IPS-18c (cell line): ENCODE data around the gene MATN4.
"Not testable (repeated sequence)": the region's sequence is repeated elsewhere in the genome, so short reads cannot be mapped to it uniquely, and the experiment has no call there.

ENCODE experiments used
- H3K4me3 ChIP-seq: 2 replicates; pipeline ENCODE4 v1.7.0; 2013; ENCODE audit warnings: low read depth, mild to moderate bottlenecking, low read length, moderate library complexity; ENCODE audit not compliant: insufficient read depth
- H3K9me3 ChIP-seq: one replicate; pipeline ENCODE4 v1.6.1; 2013; ENCODE audit warnings: mild to moderate bottlenecking, low read length, moderate library complexity; ENCODE audit not compliant: control insufficient read depth, insufficient read depth

The MATN4 gene, protein sequence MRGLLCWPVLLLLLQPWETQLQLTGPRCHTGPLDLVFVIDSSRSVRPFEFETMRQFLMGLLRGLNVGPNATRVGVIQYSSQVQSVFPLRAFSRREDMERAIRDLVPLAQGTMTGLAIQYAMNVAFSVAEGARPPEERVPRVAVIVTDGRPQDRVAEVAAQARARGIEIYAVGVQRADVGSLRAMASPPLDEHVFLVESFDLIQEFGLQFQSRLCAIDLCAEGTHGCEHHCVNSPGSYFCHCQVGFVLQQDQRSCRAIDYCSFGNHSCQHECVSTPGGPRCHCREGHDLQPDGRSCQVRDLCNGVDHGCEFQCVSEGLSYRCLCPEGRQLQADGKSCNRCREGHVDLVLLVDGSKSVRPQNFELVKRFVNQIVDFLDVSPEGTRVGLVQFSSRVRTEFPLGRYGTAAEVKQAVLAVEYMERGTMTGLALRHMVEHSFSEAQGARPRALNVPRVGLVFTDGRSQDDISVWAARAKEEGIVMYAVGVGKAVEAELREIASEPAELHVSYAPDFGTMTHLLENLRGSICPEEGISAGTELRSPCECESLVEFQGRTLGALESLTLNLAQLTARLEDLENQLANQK

DNA sequence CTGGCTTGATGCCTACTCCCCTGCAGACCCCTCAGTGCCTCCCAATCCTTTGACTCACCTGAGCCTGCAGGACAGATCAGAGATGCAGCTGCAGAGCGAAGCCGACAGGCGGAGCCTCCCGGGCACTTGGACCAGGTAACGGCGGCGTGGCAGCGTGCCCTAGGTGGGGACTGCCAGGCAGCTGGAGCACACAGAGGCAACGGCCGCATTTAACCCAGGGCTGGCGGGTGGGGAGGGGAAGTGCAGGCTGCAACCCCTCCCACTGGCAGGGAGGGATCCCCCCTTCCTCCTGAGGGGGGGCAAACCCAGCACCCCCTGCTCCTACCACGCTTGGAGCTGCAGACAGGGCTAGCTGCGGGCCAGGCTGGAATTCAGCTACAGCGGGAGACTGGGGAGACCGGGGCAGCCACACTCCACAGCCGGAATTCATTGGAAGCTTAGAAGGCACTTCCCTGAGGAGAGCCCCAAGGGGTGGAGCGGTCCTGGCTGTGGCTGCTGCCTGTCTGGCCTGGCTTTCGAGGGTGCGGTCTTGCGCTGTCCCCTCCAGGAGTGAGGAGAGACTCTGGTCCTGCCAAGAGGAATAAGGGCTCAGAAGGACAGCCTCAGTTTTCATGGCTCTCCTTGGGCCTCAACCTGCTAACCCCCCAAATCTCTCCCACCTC, at the start of gene MATN4:
TSS of gene MATN4 (minus strand) at position 183 of the 662 bp plus-strand sequence. CDS start 2,717 bp downstream, outside the sequence.
- Histone ChIP-seq H3K9me3 (no peaks in the 10 kb centered on the region), H3K4me3 (no peak within 1 kb of the TSS)

DNA sequence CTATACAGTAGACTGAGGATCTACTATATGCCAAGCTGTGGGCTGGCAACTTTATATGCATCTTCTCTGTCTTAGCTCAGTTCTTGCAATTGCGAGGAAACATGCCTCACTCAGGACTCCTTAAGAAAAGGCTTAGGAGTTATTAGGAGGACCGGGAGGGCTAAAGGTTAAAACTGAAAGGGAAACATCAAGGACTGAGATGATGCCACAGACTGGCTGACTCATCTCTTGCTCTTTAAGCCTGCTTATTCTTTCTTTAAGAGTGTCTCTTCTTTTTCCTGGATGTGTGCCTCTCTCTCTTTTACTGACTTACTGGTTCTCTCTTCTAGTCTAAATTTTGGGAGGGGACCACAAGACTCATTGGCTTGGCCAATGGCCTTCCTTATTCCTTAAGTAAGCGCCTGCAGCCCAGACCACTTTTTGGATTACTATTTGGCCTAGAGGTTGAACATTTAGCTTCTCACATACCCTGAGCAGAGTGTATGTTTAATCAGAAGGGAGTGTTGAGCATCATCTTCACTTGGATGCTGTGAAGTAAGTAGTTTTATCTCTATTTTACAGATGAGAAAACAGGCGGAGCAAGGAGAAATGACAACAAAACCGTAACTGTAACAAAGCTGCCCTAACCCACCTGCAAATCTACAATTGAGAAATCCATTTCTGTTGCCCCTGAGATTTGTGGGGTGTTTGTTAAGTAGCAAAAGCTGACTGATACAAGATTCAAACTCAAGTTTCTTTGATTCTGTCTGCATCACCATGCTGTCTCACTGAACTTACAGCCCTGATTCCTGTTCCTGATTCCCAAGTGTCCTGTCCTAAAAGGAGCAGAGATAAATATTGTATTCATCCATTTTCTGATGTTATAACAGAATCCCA, 47.3 kb upstream of the MATN4 start:
- H3K4me3 ChIP-seq, result no peak overlapping the region

DNA sequence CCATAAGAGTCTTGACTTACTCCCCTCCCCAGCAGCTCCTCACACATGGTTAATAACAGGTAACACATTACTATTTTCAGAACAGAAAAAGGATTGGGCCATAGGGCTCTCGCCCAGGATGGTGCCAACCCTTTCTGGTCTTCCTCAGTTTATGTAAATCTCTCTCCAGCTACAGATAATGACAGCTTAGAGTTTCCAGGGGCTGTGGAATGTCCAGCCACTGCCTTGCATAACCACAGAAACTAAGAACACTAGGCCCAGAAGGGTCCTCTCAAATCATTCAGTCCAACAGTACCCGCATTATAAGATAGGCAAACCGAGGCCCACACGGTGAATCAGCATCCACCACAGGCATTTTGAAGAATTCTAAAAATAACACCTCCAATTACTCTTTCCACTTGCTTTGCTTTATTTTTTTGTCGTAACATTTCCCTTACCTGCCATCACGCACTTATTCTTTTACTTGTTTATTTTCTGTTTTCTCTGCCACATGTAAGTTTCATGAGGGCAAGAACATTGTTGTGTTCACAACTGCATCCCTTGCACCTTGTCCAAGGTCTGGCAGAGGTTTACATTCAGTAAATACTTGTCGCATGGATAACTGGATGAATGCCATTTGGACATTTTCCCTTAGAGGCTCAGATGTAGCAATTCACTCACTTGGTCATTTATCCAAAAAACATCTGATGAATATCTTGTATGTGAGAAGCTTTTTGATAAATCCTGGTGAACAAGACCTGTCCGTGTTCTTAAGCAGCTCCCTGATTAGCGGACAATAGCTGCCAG, 46.5 kb upstream of the MATN4 start:
- H3K4me3 ChIP-seq, result no peak overlapping the region

More for the DNA sequence above, 47.3 kb upstream of the MATN4 start:
- H3K9me3 ChIP-seq, result no peaks in the 10 kb centered on the region

DNA sequence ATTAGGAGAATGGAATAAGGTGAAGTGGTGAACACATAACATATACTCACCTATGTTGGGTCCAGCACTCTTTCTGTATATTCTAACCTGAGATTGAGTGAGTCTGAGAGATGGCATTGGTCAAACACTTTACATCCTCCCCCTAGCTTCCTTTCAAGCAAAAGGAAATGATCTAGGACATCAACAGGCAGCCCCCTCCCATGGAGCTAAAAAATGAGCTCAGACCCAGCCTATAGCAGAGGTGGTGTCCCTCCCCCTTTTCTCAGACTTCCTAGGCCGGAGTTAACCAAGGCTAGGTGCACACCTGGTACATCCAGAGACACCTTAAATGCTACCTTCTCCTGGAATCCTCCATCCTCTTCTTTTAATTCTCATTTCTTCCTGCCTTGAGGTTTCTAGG, 45.6 kb upstream of the MATN4 start:
- Histone ChIP-seq H3K9me3 (no peaks in the 10 kb centered on the region), H3K4me3 (no peak overlapping the region)

More for the DNA sequence above, 46.5 kb upstream of the MATN4 start:
- no peaks in the 10 kb centered on the region for H3K9me3 ChIP-seq

DNA sequence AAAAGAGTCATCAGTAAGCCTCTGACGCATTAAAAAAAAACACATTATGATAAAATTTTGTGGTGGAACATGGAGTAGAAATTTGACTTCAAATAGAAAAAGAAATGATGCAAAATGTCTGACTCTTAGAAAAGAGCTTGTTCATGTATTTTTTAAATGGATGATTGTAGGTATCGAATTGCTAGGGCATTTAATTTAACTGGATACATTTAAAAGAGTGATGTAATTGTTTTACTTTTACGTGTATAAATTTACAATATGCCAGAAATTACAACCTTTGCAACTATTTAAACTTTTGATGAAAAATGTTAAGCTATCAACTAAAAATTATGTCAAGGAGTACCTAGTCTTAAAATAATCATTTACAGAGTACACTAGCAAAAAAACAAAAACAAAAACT, 44.6 kb upstream of the MATN4 start:
- H3K9me3 ChIP-seq, result no peaks in the 10 kb centered on the region
- no peak overlapping the region for H3K4me3 ChIP-seq

DNA sequence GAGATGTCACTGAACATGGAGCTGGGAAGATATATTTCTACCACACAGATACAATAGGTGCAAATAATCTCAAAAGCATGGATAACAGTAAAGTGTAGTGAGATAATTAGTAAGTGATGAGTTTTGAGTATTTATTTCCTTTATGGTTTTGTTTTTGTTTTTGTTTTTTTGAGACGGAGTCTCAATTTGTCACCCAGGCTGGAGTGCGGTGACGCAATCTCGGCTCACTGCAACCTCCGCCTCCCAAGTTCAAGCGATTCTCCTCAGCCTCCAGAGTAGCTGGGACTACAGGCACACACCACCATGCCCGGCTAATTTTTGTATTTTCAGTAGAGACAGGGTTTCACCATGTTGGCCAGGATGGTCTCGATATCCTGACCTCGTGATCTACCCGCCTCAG, 42.7 kb upstream of the MATN4 start:
- not testable (repeated sequence) for H3K4me3 ChIP-seq, H3K9me3 ChIP-seq

DNA sequence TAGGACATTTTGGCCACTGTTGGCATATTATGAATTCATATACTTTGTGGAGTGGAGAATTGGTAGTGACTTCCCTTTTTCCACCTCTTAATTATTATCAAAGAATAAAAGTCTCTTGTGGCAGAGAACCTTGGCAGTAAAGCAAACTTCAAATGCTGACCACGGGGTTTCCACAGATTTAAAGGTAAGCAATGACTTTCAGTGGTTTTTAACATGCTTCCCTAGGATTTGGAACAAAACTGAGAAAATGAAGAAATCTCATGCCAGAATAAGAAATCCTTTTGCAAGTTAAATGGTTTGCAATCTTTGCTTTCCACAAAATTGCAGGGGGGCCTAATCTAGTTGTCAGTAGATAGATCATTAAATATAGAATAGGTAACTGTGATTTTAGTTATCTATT, 42.1 kb upstream of the MATN4 start:
- Histone ChIP-seq H3K4me3 (no peak overlapping the region), H3K9me3 (no peaks in the 10 kb centered on the region)

DNA sequence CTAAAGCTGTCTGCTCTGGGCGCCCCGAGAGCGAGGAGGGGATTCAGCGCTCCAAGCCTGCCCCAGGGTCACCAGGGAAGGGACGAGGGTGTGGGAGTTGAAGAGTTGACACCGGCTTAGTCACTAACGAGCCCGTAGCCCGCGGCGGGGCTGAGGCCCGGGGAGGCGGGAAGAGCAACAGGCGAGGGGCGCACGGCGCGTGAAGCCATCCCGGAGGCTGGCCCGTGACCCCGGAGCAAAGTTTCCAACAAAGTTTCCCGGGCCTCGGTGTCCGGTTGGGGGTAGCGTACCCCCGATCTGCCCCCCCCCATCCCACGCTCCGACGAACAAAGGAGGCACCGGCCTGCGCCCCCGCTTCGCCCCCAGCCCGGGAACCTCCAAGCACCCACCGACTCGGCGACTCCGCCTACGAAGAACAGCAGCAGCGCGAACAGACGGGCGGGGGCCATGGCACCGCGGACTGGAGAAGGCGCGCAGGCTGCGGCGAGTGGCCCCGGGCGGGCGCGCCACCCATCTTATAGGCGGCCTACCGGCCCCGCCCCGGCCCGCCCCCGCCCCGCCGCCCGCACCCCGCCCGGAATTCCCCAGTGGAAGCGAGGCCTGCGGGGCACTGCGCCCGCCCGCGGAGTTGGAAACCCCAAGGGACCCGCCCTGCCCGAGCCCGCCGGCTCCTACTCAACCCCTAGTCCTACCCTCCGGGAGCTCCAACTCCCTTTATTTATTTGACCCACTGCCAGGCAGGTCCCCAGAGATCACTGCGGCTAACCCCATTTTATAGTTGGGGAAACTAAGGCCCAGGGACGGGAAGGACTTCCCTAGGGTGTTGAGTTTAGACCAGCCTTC, 40.1 kb upstream of the MATN4 start, which contains the start of gene SDC4:
TSS of gene SDC4 (minus strand) at position 489 of the 843 bp plus-strand sequence. CDS start at position 449, 40 bp downstream.
- H3K9me3 ChIP-seq, result no peaks in the 10 kb centered on the region
- H3K4me3 ChIP-seq, result peak within 1 kb of the TSS; percentile 78

DNA sequence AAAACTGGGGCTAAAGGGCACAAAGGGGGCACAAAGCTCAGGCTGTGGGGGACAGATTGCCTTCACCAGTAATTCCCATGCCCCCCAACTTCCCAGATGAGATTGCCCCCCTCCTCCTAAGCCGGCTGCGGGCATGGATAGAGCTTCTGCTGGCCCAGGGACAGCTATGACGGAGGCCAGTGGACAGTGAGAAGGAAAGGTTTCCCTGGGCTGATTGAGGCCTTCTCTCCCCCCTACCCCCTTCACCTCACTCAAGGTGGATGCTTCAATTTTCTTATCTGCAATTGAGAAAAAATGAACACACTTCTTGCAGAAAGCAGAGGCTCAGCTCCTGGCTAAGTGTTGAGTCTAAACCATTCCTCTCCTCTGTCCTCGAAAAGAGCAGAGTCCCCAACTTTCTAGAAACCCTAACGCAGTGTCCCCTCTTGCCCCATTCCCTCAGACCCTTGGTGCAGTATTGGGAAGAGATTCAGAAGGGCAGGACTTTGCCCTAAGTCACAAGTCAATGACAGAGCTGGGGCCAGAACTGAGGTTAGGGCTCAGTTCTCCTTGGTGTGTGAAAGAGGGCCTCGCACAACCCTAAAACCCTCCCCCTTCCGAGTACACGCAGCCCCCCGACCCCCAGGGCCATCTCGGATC, 39.3 kb upstream of the MATN4 start:
- H3K4me3 ChIP-seq, result peak overlapping the region; percentile 78
- H3K9me3 ChIP-seq, result no peaks in the 10 kb centered on the region

DNA sequence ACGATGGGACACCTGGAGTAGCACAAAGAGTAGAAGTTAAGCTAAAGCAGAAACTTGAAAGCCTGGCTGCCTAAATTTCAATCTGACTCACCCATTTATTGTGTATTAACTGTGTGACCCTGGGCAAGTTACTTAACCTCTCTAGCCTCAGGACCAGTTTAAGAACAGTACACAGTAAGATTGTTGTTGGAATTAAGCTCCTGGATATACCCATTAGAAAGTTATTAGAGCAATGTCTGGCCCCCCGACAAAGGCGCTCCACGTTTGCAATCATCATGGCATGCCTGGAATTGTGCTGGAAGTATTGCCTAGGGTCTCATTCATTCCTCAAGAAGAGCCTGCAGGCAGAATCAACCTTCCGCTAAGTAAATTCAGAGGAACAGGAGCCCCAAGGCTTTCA, 38.8 kb upstream of the MATN4 start:
- H3K9me3 ChIP-seq, result no peaks in the 10 kb centered on the region
- peak overlapping the region; percentile 78; the same call in 1 of the 2 replicates for H3K4me3 ChIP-seq

DNA sequence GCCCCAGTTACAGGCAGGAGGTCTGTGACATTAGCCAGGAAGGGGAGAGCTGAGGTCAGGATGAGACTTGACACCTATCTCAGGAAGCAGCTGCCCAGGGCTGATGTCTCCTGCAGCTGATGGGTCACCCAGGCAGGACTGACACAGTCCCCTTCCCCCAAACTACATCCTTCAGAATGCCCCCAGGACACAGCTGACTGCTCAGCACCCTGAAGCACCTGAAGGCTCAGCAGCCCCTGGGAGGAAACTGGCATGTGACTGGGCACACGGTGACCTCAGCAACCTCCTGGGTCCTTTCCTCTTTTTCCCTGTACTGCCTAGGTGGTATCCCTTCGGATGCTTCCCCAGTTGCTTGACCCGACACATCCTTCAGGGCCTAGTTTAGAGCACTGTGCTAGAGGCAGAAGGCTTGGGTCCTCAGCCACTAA, 38.2 kb upstream of the MATN4 start:
- Histone ChIP-seq H3K9me3 (no peaks in the 10 kb centered on the region), H3K4me3 (no peak overlapping the region; the same call in 1 of the 2 replicates)

DNA sequence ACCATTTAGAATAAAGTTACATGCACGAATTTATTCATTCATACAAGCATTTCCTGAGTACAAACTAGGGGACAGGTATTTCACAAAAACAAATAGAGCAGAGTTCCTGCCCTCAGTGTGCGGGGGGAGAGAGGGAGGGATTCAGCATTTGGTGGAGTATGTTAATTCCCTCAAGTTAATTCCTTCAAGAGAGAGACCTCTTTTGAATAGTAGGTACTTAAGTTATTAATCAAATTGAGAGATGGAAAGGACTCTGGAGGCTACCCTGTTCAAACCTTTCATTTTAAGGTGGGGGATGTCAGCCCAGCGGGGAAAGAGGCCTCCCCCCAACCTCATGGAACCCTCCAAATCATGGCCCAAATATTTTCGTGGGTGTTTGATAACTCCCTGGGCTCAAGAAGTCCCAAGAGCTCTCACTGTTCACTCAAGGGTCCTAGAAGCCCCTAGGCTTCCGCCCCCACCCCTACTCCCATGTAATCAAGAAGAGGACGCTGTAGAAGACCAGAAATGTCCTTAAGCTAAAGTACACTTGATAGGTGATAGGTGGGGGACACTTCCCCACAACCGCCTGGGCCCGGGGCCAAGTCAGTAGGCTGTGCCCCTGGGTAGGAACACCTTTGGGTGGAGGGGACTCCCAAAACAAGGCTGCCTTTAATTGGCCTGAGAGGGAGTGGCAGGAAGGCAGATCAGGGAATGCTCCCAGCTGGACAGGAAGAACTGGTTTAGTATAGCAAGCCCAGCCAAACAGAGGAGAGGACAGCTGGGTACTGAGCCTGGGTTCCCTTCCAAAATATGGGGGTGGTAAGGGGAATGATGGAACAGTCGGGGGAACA, 37.2 kb upstream of the MATN4 start:
- Histone ChIP-seq H3K4me3 (peak overlapping the region; percentile 28), H3K9me3 (no peaks in the 10 kb centered on the region)

DNA sequence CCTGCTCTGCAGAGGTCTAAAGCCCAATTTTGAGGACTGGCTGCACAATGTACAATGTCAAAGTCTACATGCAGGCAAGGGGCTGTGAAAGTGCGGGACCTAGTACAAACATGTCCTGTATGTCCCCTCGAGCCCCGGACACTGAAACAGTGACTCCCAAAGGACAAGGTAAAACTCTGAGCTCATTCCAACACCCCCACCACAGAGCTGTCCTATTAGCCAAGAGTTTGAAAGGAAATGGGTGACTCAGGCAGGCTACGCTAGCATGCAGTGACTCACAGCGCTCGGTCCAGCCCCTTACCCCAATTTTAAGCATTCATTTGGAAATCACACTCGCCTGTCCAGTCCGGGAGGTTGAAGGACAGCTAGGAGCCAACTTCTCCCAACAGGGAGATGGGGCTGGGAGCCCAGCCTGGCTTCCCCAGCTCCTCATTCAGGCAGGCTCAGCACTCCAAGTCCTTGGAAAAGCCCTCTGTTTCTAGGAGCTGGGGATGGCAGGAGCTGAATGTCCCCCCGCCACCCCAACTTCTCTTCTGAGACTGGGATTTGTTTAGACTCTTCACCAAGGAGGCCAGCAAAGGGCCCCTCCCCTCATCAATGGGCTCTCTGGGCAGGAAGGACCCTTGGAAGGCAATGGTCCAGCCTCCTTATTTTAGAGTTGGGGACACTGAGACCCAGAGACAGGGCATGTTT, 36.2 kb upstream of the MATN4 start:
- Histone ChIP-seq H3K9me3 (no peaks in the 10 kb centered on the region), H3K4me3 (peak overlapping the region; percentile 40)
